Raji (cell line): ENCODE data around the gene CCL7.

Experiments used
- POLR2A ChIP-seq: IDR thresholded peaks from 2 replicates; pipeline ENCODE4 v1.6.1; 2011; ENCODE audit warnings: low read depth, low read length, control low read depth; ENCODE audit not compliant: insufficient read depth

Gene CCL7

GRCh38 chr17:34269969-34270368, at the start of gene CCL7:
Gene CCL7 (plus strand): TSS chr17:34270221. CDS start chr17:34270291, 70 bp downstream.
- TF ChIP-seq POLR2A: no peak

GRCh38 chr17:34220752-34221395, 49.1 kb upstream of the CCL7 start:
- TF ChIP-seq POLR2A: no peak

GRCh38 chr17:34221411-34221810, 48.6 kb upstream of the CCL7 start:
- no peak for TF ChIP-seq POLR2A

GRCh38 chr17:34222722-34223497, 47.1 kb upstream of the CCL7 start:
- no peak for TF ChIP-seq POLR2A

GRCh38 chr17:34225046-34225445, 45.0 kb upstream of the CCL7 start:
- TF ChIP-seq POLR2A: no peak

GRCh38 chr17:34226011-34226743, 43.8 kb upstream of the CCL7 start:
- TF ChIP-seq POLR2A: no peak

- TF ChIP-seq POLR2A: no peak
These were observed 43.3 kb upstream of the CCL7 start for GRCh38 chr17:34226744-34227034.

GRCh38 chr17:34227707-34228106, 42.3 kb upstream of the CCL7 start:
- TF ChIP-seq POLR2A: no peak

- TF ChIP-seq POLR2A: no peak
These were observed 41.2 kb upstream of the CCL7 start for GRCh38 chr17:34228781-34229180.

- no peak for TF ChIP-seq POLR2A
These were observed 39.7 kb upstream of the CCL7 start for GRCh38 chr17:34230342-34230741.

- TF ChIP-seq POLR2A: no peak
These were observed 35.4 kb upstream of the CCL7 start for GRCh38 chr17:34234616-34235015.

- TF ChIP-seq POLR2A: no peak
These were observed 34.5 kb upstream of the CCL7 start for GRCh38 chr17:34235389-34236028.

- TF ChIP-seq POLR2A: no peak
These were observed 33.6 kb upstream of the CCL7 start for GRCh38 chr17:34236281-34236892.

- TF ChIP-seq POLR2A: no peak
These were observed 32.6 kb upstream of the CCL7 start for GRCh38 chr17:34237458-34237857.

GRCh38 chr17:34241062-34241461, 29.0 kb upstream of the CCL7 start:
- no peak for TF ChIP-seq POLR2A
